Heart left ventricle (tissue), 16 donors: Measurements from ENCODE around the gene GAB4. TPM values are rescaled to one million over a fixed set of nuclear protein-coding genes. Genes with fewer than 3 reads are reported as not detected.

Experiments
- ATAC-seq, 4 donors: fragments of 200-7000 bp; cut with Tn5 transposase; one replicate each; pipeline ENCODE4 v1.9.1; 2020 to 2022; ENCODE audit warnings: moderate library complexity in 4 of 4, mild to moderate bottlenecking in 3 of 4, moderate number of reproducible peaks in 1 of 4
- DNase-seq, 5 donors: peaks; one replicate each; pipeline ENCODE4 v3.0.0-alpha.2; 2020
- H3K27ac ChIP-seq, 12 donors: fragments of 200-600 bp; sonication (generic) in 4 of 12; one replicate each; pipeline versions ENCODE4 v1.5.0 to v1.8.0; 2016 to 2022; ENCODE audit warnings: mild to moderate bottlenecking in 2 of 12
- H3K27me3 ChIP-seq, 9 donors: fragments of 200-600 bp; sonication (generic) in 2 of 9; one replicate each; pipeline versions ENCODE4 v1.5.1 to v1.8.0; 2016 to 2022; ENCODE audit warnings: mild to moderate bottlenecking in 3 of 9
- H3K36me3 ChIP-seq, 9 donors: fragments of 200-600 bp; sonication (generic) in 2 of 9; one replicate each; pipeline versions ENCODE4 v1.5.0 to v1.8.0; 2018 to 2022; ENCODE audit warnings: mild to moderate bottlenecking in 2 of 9
- H3K4me1 ChIP-seq, 12 donors: fragments of 200-600 bp; sonication (generic) in 4 of 12; one replicate each; pipeline versions ENCODE4 v1.5.0 to v1.8.0; 2016 to 2022; ENCODE audit warnings: mild to moderate bottlenecking in 3 of 12
- H3K4me3 ChIP-seq, 12 donors: fragments of 200-600 bp; sonication (generic) in 4 of 12; one replicate each; pipeline versions ENCODE4 v1.5.0 to v1.8.0; 2017 to 2022; ENCODE audit warnings: mild to moderate bottlenecking in 9 of 12, moderate library complexity in 4 of 12
- H3K9me3 ChIP-seq, 12 donors: fragments of 200-600 bp; sonication (generic) in 4 of 12; one replicate each; pipeline versions ENCODE4 v1.5.0 to v1.8.0; 2016 to 2022; ENCODE audit warnings: mild to moderate bottlenecking in 1 of 12
- CTCF ChIP-seq, 12 donors: fragments of 200-600 bp; sonication (generic) in 4 of 12; IDR thresholded peaks; one replicate each; pipeline versions ENCODE4 v1.5.0 to v1.8.0; 2018 to 2022; ENCODE audit warnings: antibody characterized with exemption in 12 of 12, mild to moderate bottlenecking in 5 of 12
- POLR2A ChIP-seq, 2 donors: fragments of 450-650 bp; IDR thresholded peaks; one replicate each; pipeline ENCODE4 v1.6.1; 2017; ENCODE audit warnings: antibody characterized with exemption in 2 of 2, mild to moderate bottlenecking in 2 of 2, moderate library complexity in 2 of 2
- WGBS, 4 donors: extraction: QIAGEN DNeasy Blood & Tissue Kit in 2 of 4; methylation state at CpG; one replicate each; pipeline versions ENCODE4 v1.1.5 to v1.1.7; 2013 to 2018; 5-methylcytosine and 5-hydroxymethylcytosine counted together
- intact Hi-C, 10 donors: fragments of 100-400 bp; cut with DNase I; formaldehyde crosslinking; loops; one replicate each; pipeline versions ENCODE4 v1.11.1 to v1.14.2; 2022
- polyA plus RNA-seq, 2 donors: library from polyadenylated mRNA; stranded (reverse); fragments of 200-250 nt; gene quantifications; one replicate each; pipeline ENCODE4 v1.2.3, GENCODE V29; 2013
- total RNA-seq, 9 donors: library from RNA; depleted of rRNA in 2 of 9; stranded (reverse); fragments of >200 nt in 2 of 9; fragmentation: NEBNext Ultra II Directional in 3 of 9; extraction: Animal tissue kit (Norgen Biotek cat#: 25700) in 3 of 9; gene quantifications; one replicate each; pipeline versions ENCODE4 v1.1.0 to v1.2.4, GENCODE V29; 2016 to 2023
- donor health status: ischemic (EF 13 %, LVEDD 7.1; RV severe dilation, severe dysfunction).
- donor health status: healthy with polysubstance abuse.
- donor health status: DM: no; HTN: yes; CAD: no.
- donor health status: DM: no; HTN: no; CAD: no.
- donor health status: ischemic (EF 25% LVEDD 6.9; RV normal size, moderate dysfunction).
- donor health status: ischemic (EF 25% LVEDD 5.7; RV mildly dilated, moderate dysfunction).
- donor health status: healthy.
- donor health status: DM: yes; HTN: yes; CAD: no.
- donor health status: ischemic (EF 35%, LVEDD 5.7; RV mildly dilated, moderate dysfunction).
- donor health status: nonischemic (EF 11% LVEDD 7.7; RV severe dilation, severe dysfunction).
- donor health status: DM: yes; HTN: yes; CAD: no.
- donor health status: PGD.
- donor health status: ischemic (EF 29% LVEDD 5.4; RV normal size, mild dysfunction).
- donor health status: nonischemic (EF 23%, LVEDD 6.1; RV moderate dilation, normal function).

GAB4 gene
- total and polyA plus RNA-seq, 11 donors = not detected

GRCh38 chr22:16958475-16958874 lies 49.5 kb downstream of the GAB4 start:
- H3K36me3 ChIP-seq = no peaks in the 10 kb centered on the region
- no peak for TF ChIP-seq CTCF (IDR thresholded peaks at IDR 0.05)
- TF ChIP-seq POLR2A (IDR thresholded peaks at IDR 0.05) = no peak
- 78 to 89% (median 88%) methylated on average over 2 of the region's 2 CpGs; no CpG with 5 or more reads in 1 of the 4 donors for WGBS, 4 donors
- H3K27me3 ChIP-seq = no peaks in the 10 kb centered on the region
- H3K27ac ChIP-seq = no peak overlapping the region
- ATAC-seq (no peak), DNase-seq (no peak)
- H3K4me3 ChIP-seq = no peak overlapping the region
- no peaks in the 10 kb centered on the region for H3K9me3 ChIP-seq
- H3K4me1 ChIP-seq = no peaks in the 10 kb centered on the region
- intact Hi-C loops = no loop called here

- intact Hi-C loops = no loop called here
- DNase-seq = no peak
- H3K36me3 ChIP-seq = no peaks in the 10 kb centered on the region
- H3K27me3 ChIP-seq = no peaks in the 10 kb centered on the region
- no peak overlapping the region for H3K27ac ChIP-seq
- no peaks in the 10 kb centered on the region for H3K4me1 ChIP-seq
- ATAC-seq = no peak
- no peak overlapping the region for H3K4me3 ChIP-seq
- H3K9me3 ChIP-seq = no peaks in the 10 kb centered on the region
- TF ChIP-seq CTCF (IDR thresholded peaks at IDR 0.05) = no peak
- 40 to 80% (median 80%) methylated on average over 1 to 7 of the region's 7 CpGs for WGBS, 4 donors
These were observed 50.2 kb downstream of the GAB4 start for GRCh38 chr22:16957781-16958180.

- intact Hi-C loops = no loop called here
- 65 to 86% (median 75%) methylated on average over 5 to 6 of the region's 6 CpGs for WGBS, 4 donors
- no peaks in the 10 kb centered on the region for H3K9me3 ChIP-seq
- no peak overlapping the region for H3K4me3 ChIP-seq
- no peak for ATAC-seq
- TF ChIP-seq CTCF (IDR thresholded peaks at IDR 0.05) (no peak), POLR2A (IDR thresholded peaks at IDR 0.05) (no peak)
- H3K4me1 ChIP-seq = no peaks in the 10 kb centered on the region
- H3K27me3 ChIP-seq = no peaks in the 10 kb centered on the region
- H3K27ac ChIP-seq = no peak overlapping the region
- no peak for DNase-seq
- no peaks in the 10 kb centered on the region for H3K36me3 ChIP-seq
These were observed 51.7 kb downstream of the GAB4 start for GRCh38 chr22:16956290-16956689.

- WGBS, 4 donors = 44 to 88% (median 59%) methylated on average over 1 to 2 of the region's 2 CpGs
- peak in 3 of 4 donors; percentile 18 to 47 (median 30) for ATAC-seq
- no peak overlapping the region for H3K27ac ChIP-seq
These were observed 52.3 kb downstream of the GAB4 start for GRCh38 chr22:16955678-16956210.

More at GRCh38 chr22:16955678-16956210, 52.3 kb downstream of the GAB4 start:
- H3K36me3 ChIP-seq = no peaks in the 10 kb centered on the region
- H3K9me3 ChIP-seq = no peaks in the 10 kb centered on the region
- intact Hi-C loops = no loop called here
- H3K4me3 ChIP-seq = no peak overlapping the region
- no peaks in the 10 kb centered on the region for H3K27me3 ChIP-seq
- no peaks in the 10 kb centered on the region for H3K4me1 ChIP-seq
- DNase-seq = peak in 1 of 5 donors; percentile 43
- TF ChIP-seq POLR2A (IDR thresholded peaks at IDR 0.05) (no peak), CTCF (IDR thresholded peaks at IDR 0.05) (no peak)
